ENCODE measurements around the gene DPP8.
"Not testable (repeated sequence)": the region's sequence is repeated elsewhere in the genome, so short reads cannot be mapped to it uniquely, and the experiment has no call there.

Gene DPP8

DNA sequence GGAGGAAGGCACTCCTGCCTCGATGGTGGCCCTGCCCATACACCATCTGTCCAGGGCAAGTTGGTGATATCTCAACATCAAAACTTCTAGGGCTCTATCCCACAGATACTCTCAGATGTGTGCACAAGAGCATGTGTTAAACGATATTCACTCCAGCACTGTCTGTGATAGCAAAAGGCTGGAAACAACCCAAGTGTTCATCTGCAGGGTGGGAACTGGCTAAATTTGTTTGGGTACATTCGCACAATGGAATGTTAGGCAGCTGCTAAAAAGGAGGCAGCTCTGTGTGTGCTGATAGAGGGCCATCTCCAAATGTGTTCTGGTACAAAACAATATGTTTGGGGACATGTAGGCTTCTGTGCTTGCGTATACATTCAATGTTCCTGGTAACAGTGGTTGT, 114.5 kb downstream of the DPP8 start:
- no peak for DNase-seq (ENCODE audit: low read depth)

DNA sequence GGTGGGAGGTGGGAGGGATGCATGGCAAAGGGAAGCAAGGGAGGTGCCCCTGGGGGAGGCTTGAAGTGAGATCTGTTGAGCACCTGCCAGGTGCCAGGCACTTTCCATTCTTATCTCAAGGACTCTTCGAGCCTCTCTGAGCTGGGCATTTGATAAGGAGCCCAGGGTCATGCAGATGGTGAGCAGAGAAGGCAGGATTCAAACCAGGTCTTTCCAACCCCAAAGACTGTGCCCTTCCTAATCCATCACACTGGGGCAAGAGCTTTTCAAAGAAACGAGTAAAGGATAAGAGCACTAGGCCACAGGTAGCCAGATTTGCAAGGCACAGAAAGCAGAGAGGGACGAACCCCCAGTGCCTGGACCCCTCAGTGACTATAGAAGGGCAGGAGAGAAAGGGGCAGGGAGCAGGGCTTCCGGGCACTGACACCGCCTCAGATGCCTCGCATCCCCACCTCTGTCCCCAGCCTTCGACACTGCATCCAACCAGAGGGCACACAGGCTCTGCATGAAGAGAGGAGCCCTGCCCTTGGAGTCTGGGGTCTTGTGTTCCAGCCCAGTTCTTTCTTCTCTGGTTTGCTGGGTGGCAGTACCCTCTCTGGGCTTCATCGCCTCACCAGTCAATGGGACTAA, 115.8 kb downstream of the DPP8 start:
- DNase-seq (ENCODE audit: low read depth) = no peak

DNA sequence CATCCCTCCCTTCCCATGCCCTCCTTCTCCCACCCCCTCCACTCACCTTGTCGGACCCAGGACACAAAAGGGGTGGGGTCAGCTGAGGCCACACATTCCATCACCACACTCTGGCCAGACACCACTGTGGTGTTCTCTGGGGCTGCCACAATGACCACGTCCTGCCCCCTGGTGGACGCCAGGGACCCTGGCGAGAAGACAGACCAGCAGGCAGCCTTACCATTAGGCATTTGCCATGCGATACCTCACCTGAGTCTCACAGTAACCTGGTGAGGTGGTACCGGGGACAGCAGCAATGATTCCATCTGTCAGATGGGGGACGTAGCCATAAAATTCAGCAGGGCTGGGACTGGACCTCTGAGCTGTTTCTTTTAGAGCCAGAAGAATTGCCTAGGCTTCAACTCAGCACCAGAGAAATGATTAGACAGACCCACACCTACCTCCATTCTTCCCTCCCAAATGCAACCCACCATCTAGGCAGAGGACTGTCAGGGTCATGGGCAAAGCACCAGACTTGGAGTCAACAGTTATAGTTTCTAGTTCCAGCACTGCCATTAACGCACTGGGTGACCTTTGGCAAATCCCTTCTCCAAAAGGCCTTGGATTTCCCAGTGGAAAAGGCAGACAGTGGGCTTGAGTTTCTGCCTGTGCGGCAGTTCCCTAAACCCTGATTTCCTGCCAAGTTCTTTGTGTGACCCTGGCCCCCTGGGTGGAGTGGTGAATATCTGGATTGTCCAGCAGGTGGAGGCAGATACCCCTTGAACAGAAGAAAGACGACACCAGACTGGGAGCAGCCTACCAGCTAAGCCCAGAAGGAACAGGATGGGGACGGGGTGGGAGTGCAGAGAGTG, 116.5 kb downstream of the DPP8 start:
- DNase-seq (ENCODE audit: low read depth) = peak; percentile 33

DNA sequence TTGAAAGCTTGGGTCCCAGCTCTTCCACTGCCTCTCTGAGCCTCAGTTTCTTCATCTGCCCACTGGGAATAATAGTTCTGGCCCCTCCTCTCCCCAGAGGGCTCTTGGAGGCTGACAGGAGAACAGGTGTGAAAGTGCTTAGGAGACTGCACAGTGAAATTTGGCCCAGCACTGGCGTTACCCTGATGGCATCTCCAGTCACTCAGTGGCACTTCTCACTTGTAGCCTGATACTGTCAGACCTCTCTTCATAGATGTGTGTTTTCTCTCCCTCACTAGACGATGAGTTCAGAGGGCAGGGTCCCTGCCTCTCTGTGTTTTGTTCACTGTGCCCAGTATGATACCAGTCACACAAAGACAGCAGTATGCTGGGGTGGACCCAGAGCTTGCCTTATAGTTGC, 117.5 kb downstream of the DPP8 start:
- DNase-seq (ENCODE audit: low read depth) = no peak

DNA sequence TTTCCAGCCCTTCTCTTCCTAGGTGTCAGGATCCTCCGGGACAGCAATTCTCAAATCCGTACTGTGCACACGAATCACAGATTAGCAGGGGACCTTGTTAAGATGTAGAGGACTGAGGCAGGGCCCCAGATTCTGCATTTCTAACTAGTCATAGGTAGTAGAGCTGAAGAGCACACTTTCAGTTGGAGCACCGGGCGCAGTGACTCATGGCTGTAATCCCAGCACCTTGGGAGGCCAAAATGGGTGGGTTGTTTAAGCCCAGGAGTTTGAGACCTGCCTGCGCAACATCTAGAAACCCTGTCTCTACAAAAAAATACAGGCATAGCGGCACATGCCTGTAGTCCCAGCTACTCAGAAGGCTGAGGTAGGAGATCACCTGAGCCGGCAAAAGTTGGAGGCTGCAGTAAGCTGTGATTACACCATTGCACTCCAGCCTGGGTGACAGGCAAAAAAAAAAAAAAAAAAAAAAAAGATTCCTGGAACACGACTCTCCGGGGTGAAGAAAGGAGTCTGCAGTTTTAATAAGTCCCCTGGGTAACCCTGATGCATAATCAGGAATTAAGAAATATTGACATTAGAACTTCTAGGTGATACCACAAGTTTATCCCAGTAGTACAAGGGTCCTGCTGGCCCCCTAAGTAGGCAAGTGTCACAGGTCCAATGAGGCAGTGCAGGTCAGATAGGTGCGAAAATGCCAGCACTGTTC, 118.3 kb downstream of the DPP8 start:
- DNase-seq (ENCODE audit: low read depth) = no peak

DNA sequence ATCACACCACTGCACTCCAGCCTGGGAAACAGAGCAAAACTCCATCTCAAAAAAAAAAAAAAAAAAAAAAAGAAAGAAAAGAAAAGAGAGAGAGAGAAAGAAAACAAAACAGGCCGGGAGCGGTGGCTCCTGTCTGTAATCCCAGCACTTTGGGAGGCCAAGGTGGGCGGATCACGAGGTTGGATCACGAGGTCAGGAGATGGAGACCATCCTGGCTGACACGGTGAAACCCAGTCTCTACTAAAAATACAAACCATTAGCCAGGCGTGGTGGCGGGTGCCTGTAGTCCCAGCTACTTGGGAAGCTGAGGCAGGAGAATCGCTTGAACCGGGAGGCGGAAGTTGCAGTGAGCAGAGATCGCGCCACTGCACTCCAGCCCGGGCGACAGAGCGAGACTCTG, 119.0 kb downstream of the DPP8 start:
- not testable (repeated sequence) for DNase-seq (ENCODE audit: low read depth)

DNA sequence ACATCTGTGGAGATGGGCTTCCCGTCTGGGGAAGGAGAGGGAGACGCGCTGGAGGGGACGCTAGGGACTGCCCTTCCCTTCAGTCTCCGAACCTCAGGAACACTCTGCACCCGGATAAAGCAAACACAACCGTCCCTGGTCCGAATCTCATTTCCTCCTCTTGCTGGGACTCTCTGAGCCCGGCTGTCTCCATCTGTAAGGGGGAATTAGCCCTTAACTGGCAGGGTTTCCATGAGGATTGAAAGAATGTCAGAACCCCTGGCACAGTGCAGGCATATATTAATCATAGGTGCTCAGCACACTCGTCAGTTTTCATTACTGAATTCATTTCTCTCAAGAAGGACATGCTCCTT, 120.5 kb downstream of the DPP8 start:
- no peak for DNase-seq (ENCODE audit: low read depth)

DNA sequence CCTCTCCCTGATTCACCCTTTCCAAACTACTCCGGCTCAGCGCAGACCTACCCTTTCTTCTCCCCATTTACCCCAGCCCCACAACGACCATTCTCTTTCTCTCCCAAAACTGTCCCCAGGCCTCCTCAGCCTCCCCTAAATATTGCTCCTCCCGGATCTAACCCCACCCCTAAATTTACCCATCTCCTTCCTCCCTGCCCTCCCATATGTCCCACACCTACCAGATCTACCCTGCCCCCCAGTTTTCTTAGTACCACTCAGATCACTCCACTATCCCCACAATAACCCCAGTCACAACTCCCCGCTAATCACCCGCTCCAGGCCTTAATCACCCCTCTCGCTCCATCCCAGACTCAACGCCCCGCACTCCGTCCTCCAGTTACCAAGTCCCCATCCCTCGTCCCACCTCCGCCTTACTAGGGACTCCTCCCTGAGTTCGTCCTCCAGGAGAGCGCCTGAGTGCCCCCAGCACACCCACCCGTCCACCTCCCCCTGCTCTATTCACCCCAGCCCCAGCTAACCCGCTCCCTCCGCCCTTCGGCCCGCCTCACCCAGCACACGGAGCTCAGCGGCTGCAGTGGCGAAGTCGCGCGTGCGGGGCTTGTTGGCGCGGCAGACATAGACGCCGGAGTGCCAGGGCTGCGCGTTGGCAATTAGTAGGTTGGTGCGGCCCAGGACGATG, 121.1 kb downstream of the DPP8 start:
- no peak for DNase-seq (ENCODE audit: low read depth)

DNA sequence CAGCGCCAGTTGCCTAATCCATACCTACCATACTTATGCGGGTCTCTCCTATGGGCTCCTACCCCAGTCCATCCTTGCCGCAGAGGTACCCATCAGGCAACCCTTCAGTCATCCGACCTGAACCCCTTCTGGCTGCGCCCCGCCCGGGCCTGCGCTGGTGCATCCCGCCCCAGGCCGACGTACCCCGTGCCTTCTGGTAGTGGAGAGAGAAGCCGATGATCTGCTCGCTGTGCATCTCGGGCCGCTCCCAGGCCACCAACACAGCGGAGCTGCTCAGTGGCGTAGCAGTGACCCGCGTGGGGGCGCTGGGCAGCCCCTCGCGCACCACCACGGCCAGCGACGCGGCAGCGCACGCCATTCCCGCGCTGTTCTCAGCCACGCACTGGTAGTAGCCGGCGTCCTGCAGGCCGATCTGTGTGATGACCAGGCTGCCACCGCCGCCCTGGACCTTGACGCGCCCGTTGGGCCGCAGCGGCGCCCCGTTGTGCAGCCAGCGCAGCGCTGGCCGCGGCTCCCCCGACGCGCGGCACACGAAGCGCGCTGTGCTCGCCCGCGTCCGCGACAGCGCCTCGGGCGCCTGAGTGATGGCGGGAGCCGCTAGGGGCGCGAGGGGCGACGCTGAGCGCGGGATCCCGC, 121.8 kb downstream of the DPP8 start:
- no peak for DNase-seq (ENCODE audit: low read depth)

DNA sequence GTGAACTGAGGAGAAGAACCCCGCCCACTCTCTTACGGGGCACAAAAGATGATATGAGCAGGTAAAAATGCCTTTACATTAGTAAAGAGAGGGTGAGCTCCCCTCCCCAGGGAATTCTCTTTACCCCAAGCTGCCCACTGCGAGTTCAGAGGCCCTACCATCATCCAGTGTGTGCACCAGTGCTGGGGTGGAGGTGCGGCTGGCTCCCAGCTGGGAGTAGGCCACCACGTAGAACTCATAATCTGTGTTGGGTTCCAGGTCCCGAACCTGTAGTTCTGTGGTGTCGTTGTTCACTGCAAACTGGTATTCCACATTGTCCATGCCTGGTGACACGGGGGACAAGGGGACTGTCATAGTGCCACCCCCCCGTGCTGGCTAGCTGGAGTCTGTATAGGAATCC, 122.6 kb downstream of the DPP8 start:
- no peak for DNase-seq (ENCODE audit: low read depth)

DNA sequence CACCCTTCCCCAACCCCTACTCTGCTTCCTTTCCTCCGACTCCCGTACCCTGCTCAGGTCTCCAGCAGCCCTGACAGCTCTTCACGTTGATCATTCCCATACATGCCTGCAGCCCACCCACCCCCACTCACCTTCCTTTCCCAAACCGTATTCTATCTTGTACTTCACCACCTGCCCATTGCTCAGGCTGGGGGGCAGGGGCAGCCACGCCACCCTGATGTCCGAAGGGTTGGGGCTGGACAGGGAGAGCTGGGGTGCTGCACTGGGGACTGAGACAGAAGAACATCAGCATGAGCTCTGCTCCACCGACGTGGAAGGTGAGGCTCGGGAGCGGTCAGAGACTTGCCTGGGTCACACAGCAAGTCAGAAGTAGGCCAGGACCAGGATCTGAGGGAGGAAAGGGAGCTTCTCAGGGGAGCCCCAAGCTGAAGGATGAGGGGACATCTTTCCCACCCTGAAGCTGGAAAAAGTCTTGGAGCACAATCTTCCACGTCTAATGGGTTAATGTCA, 123.2 kb downstream of the DPP8 start:
- no peak for DNase-seq (ENCODE audit: low read depth)

DNA sequence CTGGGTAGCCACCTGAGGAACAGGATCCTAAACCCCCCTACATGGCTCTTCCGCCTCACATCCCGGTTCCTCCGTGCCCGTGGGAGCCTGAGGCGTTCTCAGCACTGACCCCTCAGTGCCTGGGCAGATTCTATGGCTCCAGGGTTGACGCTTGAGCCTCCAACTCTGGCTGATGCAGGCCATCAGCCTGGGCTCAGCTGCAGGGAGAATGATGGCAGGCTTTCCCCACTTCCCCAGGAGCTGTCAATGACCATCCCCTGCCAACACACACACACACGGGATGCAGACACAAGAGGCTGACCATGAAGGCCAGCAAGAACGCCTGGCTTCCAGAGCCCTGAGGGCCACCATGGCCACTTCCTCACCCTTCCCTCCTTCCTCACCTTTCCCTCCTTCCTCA, 123.9 kb downstream of the DPP8 start:
- DNase-seq (ENCODE audit: low read depth) = no peak

DNA sequence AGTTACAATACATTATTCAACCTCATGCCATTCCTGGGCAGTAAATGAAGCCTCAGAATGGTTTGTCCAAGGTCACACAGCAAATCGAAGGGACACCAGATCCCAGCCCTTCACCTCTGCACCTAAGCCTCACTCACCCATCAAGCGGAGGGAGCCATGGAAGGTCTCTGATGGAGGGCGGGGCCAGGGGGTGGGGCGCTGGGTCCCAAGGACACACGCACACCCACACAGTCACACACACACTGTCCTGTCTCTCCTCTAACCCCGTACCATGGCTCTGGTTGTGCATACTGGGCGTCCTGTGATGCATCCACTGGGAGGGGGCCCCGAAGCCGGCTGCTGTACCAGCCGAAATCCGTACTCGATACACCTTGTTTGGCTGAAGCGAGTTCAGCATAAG, 124.4 kb downstream of the DPP8 start:
- no peak for DNase-seq (ENCODE audit: low read depth)
